ENCODE data around the gene GHR.

The GHR gene

GRCh38 chr5:42467572-42467971 lies 44.3 kb downstream of the GHR start:
- no peak for DNase-seq

- DNase-seq, result no peak
Observed at GRCh38 chr5:42467981-42468524, 44.8 kb downstream of the GHR start.

DNA sequence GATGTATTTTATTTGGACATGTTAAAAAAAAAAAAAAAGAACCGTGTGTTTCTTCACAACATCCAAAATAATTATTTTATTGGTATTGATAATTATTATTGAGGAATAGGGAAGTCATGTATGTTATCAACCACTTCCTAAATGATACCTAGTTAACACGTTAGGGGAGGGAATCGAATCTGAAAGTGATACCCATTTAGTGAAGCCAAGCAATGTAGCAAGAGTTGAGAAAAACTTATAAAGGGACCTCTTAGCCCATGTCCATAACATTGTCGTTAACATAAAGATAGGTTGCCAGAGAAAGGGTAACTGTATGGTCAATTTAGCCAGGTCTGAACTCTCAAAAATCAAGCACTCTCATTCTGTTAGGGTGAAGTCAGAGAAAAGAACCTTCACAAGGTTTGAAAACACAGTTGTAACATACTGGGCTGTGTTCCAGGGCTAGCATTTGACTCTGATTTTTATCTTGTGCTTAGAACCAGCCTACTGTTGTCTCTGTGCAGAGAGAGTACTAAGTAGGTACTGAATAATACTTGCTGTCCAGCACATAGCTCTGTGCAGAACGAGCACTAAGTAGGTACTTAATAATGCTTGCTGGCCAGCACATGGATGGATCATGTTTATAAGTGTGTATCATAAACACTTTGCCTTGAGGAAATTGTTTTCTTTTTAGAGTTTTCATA lies 60.4 kb downstream of the GHR start:
- no peak for DNase-seq

- DNase-seq, result no peak
Observed at GRCh38 chr5:42487077-42487476, 63.8 kb downstream of the GHR start.

DNA sequence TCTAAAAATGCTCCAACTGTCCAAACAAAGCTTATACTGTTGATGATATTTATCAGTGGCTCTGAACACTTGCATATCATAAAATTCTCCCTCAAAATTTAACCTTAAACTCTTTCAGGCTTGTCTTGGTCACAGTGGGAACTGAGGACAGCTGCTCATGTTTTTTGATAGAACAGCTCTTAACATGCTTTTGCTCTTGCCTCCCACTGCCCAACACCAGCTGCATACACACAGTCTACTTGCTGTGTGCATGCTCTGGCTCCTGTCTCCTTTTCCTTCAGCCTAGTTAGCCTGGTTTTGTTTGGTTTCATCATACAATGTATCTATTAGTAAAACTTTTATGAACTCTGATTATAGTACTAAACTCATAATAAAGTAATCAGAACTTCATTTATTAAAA lies 64.6 kb downstream of the GHR start:
- no peak for DNase-seq

DNA sequence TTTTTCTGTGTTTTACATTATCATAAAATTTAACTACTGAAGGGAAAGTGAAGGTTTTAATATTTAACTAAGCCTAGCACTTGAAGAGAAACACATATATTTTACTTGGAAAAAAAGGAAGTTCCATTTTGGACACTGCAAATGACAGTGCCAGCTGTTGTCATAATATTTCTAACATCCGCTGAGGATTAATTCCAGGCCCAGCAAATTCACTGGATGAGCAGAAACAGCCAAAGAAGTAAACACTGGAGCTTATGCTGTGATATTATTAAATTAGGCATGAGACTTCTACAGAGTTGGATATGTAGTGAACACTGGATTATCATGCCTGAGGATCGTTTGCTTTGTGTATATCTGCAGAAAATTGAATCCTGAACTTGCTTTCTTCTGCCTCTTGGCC lies 67.6 kb downstream of the GHR start:
- DNase-seq, result no peak

- DNase-seq, result no peak
Observed at GRCh38 chr5:42491699-42492098, 68.5 kb downstream of the GHR start.

DNA sequence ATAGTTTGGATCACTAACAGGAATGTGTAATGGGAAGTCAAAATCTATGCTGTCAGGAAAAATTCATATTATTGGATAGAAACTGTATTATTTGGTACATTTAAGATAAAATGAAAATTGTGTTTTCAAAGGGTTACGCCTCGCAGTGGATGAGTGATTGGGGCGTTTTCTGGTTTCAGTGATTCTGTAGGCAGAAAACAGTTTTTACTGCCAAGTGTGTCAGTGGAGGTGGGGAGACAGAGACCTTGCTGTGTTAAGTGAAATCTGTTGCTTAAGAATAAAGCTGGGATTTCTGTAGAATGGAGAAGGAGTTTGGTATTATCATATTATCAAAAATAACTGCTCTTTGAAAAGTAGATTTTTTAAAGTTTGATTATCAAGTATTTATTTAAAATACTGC lies 69.7 kb downstream of the GHR start:
- no peak for DNase-seq

DNA sequence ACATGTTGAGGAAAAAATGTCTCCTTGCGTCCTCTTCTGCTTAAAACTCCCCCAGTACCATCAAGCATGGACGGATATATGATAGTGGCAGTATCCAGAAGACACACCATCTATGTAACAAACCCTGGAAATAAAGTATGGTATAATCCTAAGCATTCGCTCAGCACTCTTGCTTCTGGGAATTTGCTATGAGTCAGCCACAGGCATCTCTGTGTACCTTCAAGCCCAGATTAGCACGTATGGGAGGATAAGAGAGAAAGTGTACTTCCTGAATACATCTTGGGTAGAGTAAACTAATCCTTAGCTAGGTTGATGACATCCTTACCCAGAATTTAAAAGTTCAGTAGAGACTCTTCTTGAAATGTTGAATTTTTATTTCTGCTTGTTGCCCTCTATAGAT lies 71.2 kb downstream of the GHR start:
- no peak for DNase-seq

DNA sequence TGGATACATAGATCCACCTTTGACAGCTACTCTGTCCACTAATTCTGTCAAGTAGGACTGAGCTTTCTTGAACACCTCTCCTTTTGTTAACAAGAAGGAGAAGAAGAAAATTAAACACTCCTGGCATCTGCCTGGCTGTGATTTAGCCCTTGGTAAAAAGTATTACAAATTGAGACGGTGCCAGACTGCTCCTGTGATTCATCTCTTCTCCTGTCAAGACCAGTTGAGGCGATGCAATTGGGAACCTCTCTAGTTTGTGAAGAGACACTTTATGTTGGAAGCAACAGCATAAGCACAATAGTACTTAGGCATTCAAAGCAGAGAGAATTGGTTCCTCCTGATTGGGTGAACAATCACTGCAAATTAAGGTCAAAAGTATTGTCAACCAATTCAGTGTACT lies 72.7 kb downstream of the GHR start:
- no peak for DNase-seq

DNA sequence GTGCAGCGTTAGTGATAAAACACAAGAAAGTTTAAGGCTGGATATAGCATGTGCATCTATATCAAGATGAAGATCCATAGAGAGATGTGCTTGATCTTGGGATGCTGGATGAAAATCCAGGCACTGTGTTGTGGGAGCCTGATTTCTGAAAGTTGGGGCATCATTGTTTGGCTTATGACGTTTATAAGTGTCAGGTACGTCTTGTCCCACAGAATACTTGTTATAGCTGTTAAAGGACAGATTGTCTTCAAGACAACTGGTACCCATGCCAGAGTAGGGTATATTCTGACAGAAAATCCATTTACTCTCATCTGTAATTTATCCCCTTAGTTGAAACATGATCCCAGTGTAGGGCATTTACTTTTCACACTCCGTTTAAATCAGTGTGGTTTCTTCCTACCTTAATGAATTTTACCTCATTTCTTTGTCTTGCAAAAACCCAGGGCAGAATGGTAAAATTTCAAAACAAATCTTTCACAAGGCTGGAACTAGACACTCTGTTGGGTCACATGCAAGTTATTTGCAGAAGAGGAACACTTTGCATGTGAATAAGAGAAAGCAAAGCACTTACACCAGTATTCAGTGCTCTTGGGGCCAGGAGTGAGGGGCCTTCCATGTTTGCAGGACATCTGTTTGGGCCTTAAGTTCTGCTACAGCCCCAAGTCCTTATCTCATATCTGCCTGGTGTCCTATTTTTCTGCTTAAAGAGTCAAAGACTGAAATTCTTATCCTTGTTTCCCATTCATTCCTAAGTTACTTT lies 73.3 kb downstream of the GHR start:
- DNase-seq, result no peak

GRCh38 chr5:42498000-42498399 lies 74.8 kb downstream of the GHR start:
- no peak for DNase-seq

GRCh38 chr5:42499016-42499415 lies 75.8 kb downstream of the GHR start:
- DNase-seq, result no peak

- no peak for DNase-seq
Observed at GRCh38 chr5:42500003-42500599, 76.9 kb downstream of the GHR start.

- no peak for DNase-seq
Observed at GRCh38 chr5:42502613-42503470, 79.6 kb downstream of the GHR start.

GRCh38 chr5:42506662-42507061 lies 83.4 kb downstream of the GHR start:
- no peak for DNase-seq

DNA sequence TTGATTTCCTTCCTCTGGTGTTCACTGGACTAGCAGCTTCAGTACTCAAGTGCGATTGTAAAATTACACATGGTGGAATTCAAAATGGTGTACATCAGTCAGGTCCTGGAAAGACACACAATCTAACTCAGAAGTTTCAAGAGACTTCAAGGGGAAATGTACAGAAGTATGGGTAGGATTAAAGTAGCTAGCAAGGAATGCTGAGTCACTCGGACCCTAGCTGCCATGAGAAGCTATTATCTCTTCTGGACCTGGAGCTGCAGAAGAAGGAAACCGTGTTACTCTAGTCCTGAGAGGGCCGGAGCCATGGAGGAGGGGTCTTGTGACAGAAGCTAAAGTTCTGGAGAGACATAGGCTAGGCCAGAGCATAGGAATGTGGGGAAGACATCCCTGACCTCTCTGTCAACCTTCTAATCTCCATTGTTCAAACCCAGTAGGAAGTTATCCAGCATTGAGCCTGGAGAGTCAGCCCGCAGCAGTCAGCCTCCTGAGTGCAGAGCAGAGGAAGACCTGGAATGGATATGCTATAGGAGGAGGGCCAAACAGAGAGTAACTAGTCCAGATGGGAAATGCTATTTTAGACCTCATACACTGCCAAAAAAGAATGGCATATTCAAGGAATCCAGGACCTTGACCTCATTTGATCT lies 84.3 kb downstream of the GHR start:
- no peak for DNase-seq

- no peak for DNase-seq
Observed at GRCh38 chr5:42513246-42513645, 90.0 kb downstream of the GHR start.

DNA sequence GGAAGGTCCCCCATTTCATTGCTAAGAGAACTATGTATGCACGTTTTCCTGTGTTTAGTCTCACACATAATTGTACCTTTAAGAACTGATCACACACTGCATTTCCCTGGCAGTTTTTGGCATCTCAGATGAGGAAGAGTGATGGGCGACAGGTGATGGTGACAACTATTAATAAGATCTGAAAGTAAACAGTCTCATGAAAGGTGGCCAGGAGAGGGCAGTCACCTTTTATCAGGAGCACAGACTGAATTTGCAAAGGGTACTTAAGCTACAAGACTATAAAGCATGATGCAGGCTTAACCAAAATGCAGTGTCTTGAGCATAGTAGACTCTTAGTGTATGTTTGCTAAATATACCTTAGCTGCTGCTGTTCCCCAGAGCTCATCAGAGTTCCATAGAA lies 91.5 kb downstream of the GHR start:
- DNase-seq, result no peak

DNA sequence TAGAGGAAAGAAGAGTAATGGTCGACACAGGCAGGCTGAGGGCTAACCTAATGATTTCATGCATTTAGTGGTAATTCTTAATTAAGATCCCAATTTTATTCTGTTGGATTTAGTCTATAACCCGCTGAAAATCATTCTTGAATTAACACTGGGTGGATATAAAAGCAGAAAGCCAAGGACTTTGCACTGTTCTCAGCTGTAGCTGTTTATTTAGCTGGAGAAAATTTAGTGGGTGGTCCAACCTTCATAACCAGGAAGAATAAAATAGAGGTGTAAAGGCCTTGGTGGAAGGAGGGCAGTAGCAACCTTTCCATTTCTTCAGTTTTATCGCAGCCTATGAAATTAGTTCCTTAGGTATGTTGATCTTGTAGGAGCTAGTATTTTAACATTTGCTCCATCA lies 92.3 kb downstream of the GHR start:
- DNase-seq, result no peak

- no peak for DNase-seq
Observed at GRCh38 chr5:42516282-42517042, 93.2 kb downstream of the GHR start.

DNA sequence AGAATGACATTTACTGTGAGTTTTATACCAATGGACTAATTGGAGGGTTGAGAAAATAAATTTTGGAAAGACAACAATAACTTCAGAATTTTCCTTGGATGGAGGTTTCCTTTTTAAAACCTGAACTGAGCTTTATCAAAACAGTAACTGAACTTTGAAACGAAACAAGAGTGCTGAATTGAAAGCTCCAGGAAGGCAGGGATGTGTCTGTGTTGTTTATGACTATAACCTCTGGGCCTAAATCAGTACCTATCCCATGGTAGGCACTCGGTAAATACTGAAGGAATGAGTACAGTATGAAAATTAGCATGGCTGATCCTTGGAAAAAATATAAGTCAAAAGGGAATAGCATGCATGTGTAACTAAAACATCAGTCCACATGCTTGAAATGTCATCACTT lies 93.9 kb downstream of the GHR start:
- DNase-seq, result no peak
